Measurements from ENCODE around the gene POLR3C.
"Not testable (repeated sequence)": the region's sequence is repeated elsewhere in the genome, so short reads cannot be mapped to it uniquely, and the experiment has no call there.

POLR3C gene

GRCh38 chr1:145823565-145824498 is at the start of gene POLR3C, which contains the start of gene RNF115:
Gene POLR3C, plus strand, starts transcription at chr1:145824200. Its CDS starts 1,577 bp downstream, at chr1:145825777.
Gene RNF115, minus strand, starts transcription at chr1:145824095. Its CDS starts 222 bp downstream, at chr1:145823873.
- peak; percentile 79 to 81 for DNase-seq

GRCh38 chr1:145777357-145778145 is 46.4 kb upstream of the POLR3C start:
- no peak for DNase-seq

- DNase-seq: no peak
Measured at GRCh38 chr1:145778146-145778540, 45.9 kb upstream of the POLR3C start.

GRCh38 chr1:145782272-145783099 is 41.5 kb upstream of the POLR3C start:
- no peak for DNase-seq

- no peak for DNase-seq
Measured at GRCh38 chr1:145784409-145784808, 39.6 kb upstream of the POLR3C start.

- DNase-seq: no peak
Measured at GRCh38 chr1:145785547-145785946, 38.5 kb upstream of the POLR3C start.

DNA sequence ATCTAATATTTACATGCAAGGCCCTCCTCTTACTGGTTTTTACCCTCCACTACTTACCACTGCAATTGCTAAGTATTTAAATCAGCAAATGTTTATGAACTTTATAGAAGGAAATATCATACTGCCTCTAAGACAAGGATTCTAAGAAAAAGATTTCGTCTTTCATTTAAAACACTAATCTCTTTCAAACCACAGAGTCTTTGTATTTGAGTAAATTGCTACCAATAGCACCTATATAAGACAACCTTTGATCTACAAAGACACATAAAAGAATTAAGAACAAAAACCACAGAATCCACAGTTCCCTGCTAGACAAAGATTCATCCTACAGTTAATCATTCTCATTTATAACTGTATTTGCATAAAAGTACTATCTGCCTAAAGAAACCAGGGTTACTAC is 37.7 kb upstream of the POLR3C start:
- no peak for DNase-seq

GRCh38 chr1:145788580-145788979 is 35.4 kb upstream of the POLR3C start:
- DNase-seq: no peak

GRCh38 chr1:145791860-145792259 is 32.1 kb upstream of the POLR3C start:
- DNase-seq: not testable (repeated sequence)

DNA sequence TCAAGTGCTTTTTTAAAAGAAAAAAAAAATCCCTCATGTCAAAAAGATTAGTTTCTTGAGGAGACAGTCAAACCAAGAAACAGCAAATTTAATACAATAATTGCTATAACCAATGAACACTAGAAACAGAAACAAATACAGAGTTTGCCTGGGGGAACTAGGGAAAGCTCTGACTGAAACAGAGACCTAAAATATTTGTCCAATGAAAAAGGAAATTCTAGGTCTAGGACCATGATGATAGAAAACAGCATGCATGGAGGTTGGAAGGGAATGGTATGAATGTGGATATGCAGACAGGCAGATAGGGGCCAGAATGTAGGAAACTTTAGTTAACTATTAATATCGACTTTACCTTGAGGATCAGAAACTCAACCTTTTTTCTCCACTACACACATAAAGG is 31.5 kb upstream of the POLR3C start:
- DNase-seq: no peak

DNA sequence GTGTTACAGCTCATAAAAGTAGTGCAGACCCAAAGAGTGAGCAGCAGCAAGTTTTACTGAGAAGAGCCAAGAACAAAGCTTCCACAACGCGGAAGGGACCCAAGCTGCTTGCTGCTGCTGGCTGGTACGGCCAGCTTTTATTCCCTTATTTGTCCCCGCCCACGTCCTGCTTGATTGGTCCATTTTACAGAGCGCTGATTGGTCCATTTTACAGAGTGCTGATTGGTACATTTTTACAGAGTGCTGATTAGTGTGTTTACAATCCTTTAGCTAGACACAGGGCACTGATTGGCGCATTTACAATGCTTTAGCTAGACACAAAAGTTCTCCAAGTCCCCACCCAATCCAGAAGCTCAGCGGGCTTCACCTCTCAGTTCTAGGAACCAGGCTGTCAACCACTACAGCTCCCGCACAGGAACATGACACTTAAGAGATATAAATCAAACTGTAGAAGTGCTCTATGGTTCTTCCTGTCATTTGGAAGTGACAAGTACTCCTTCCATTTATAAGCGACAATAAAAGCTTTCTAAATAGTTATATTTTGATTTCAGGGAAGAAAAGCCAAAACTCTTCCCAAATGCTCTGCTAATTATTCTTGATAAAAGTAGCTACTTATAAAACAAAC is 28.6 kb upstream of the POLR3C start:
- no peak for DNase-seq

- no peak for DNase-seq
Measured at GRCh38 chr1:145796753-145797152, 27.2 kb upstream of the POLR3C start.

- DNase-seq: no peak
Measured at GRCh38 chr1:145799806-145800205, 24.2 kb upstream of the POLR3C start.

- DNase-seq: no peak
Measured at GRCh38 chr1:145804235-145805045, 19.6 kb upstream of the POLR3C start.

DNA sequence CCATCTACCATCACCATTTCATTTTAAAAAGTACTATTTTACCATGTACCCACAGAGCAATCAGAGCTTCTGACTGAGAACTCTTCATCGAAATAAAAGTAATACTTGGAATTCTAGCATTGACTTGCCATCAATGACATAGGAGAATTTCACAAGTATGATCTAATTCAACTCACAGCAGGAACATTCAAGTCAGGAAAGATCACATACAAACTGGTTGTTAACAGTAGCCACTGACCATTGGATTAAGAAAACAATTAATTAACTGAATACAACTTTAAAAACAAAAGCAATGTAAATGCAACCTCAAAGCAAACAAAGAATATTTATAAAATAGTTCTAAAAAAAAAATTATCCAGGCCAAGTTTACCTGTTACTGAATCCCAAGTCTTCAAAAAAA is 18.9 kb upstream of the POLR3C start:
- DNase-seq: no peak

- no peak for DNase-seq
Measured at GRCh38 chr1:145806408-145806807, 17.6 kb upstream of the POLR3C start.

- DNase-seq: no peak
Measured at GRCh38 chr1:145806844-145807243, 17.2 kb upstream of the POLR3C start.

DNA sequence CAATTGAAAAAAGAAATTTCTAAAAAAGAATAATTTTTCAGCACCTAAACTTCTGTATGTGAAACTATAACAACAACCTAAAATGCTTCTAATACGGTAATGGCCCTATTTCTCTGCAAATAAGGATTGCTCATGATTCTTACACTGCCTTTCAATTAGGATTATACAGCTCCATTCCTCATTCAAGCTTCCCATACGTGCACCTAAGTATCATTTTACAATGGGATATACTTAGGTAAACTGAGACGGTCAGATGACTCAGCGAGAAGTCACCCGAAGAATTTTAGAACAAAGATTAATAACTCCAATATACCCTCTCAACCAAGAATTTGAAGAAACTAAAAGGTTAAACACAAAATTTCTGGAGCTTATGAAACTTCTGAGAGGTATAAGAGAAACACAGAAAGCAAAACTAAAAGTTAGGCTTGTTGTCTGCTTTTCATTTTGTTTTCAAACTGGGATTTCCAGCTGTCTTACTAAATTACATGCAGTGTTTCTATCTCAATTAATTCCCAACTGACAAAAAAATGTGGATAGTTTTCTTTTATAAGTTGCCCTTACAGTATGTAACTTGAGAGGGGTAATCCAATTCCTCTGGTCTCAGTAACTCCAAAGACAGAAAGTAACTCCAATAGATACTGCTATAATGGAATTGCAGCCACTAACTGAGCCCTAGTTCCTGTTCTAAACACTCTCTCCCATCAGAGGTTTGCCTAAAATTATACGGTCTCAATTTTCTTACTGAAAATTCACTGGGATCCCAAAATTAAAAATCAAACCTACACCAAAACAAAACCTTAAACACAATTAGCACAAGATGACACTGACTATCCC is 10.8 kb upstream of the POLR3C start:
- not testable (repeated sequence) for DNase-seq

GRCh38 chr1:145818095-145818494 is 5.9 kb upstream of the POLR3C start:
- DNase-seq: not testable (repeated sequence)

- not testable (repeated sequence) for DNase-seq
Measured at GRCh38 chr1:145822779-145823331, 1.1 kb upstream of the POLR3C start.

All from stimulated activated CD4-positive, alpha-beta T cell treated with anti-CD3 and anti-CD28 coated beads, Interleukin-4, amount 100 ng/mL, for 4 hours (primary cell).